Brain microvascular endothelial cell (primary cell): ENCODE data around the gene PLA2G3.

ENCODE experiments used
- DNase-seq: peaks from one replicate; pipeline ENCODE4 v3.0.0-alpha.2; 2020
- H3K27ac ChIP-seq: fragments of 250-450 bp; sonication (Bioruptor Pico); 2 replicates; pipeline ENCODE4 v1.5.1; 2020; ENCODE audit warnings: mild to moderate bottlenecking, moderate library complexity
- H3K27me3 ChIP-seq: fragments of 250-450 bp; sonication (Bioruptor Pico); replicated peaks from 2 replicates; pipeline ENCODE4 v1.5.1; 2020; ENCODE audit warnings: mild to moderate bottlenecking
- H3K36me3 ChIP-seq: fragments of 250-450 bp; sonication (Bioruptor Pico); replicated peaks from 2 replicates; pipeline ENCODE4 v1.5.1; 2020; ENCODE audit warnings: mild to moderate bottlenecking
- H3K4me3 ChIP-seq: 2 replicates; pipeline ENCODE4 v1.5.1; 2011; ENCODE audit warnings: low read depth, mild to moderate bottlenecking, control low read depth, low read length, moderate library complexity
- CTCF ChIP-seq: IDR thresholded peaks from 2 replicates; pipeline ENCODE4 v1.5.1; 2011; ENCODE audit warnings: low read depth, mild to moderate bottlenecking, moderate library complexity, low read length, control low read depth, inconsistent platforms; ENCODE audit errors: missing control alignments
- in situ Hi-C: cut with HindIII; loops from 2 replicates; pipeline ENCODE4 v1.10.0; 2017; ENCODE audit warnings: low sequenced_read_pairs, low pct_ligation_motif_present

Gene PLA2G3

GRCh38 chr22:31095637-31096249 is 44.6 kb downstream of the PLA2G3 start:
- Histone ChIP-seq H3K27ac (no peak overlapping the region), H3K36me3 (peaks cover 92% of the 10 kb centered on the region), H3K4me3 (no peak overlapping the region), H3K27me3 (no peaks in the 10 kb centered on the region)
- no peak for TF ChIP-seq CTCF
- in situ Hi-C loops = no loop called here
- no peak for DNase-seq

GRCh38 chr22:31094741-31095140 is 45.6 kb downstream of the PLA2G3 start:
- no peak overlapping the region for H3K27ac ChIP-seq
- H3K36me3 ChIP-seq = peaks cover 90% of the 10 kb centered on the region
- DNase-seq = no peak
- no peak overlapping the region for H3K4me3 ChIP-seq
- no peak for TF ChIP-seq CTCF
- H3K27me3 ChIP-seq = no peaks in the 10 kb centered on the region
- in situ Hi-C loops = no loop called here

GRCh38 chr22:31094021-31094551 is 46.2 kb downstream of the PLA2G3 start:
- Histone ChIP-seq H3K36me3 (peaks cover 89% of the 10 kb centered on the region), H3K4me3 (no peak overlapping the region), H3K27ac (no peak overlapping the region), H3K27me3 (no peaks in the 10 kb centered on the region)
- in situ Hi-C loops = no loop called here
- DNase-seq = no peak
- TF ChIP-seq CTCF = no peak

- no peak overlapping the region for H3K27ac ChIP-seq
- DNase-seq = no peak
- no peaks in the 10 kb centered on the region for H3K27me3 ChIP-seq
- in situ Hi-C loops = no loop called here
- H3K4me3 ChIP-seq = no peak overlapping the region
- TF ChIP-seq CTCF = no peak
- peaks cover 90% of the 10 kb centered on the region for H3K36me3 ChIP-seq
Observed at GRCh38 chr22:31093086-31093850, 47.0 kb downstream of the PLA2G3 start.

GRCh38 chr22:31092161-31092560 is 48.1 kb downstream of the PLA2G3 start:
- no peak for DNase-seq
- H3K36me3 ChIP-seq = peaks cover 92% of the 10 kb centered on the region

More at GRCh38 chr22:31092161-31092560, 48.1 kb downstream of the PLA2G3 start:
- in situ Hi-C loops = no loop called here
- Histone ChIP-seq H3K4me3 (no peak overlapping the region), H3K27ac (no peak overlapping the region), H3K27me3 (no peaks in the 10 kb centered on the region)
- TF ChIP-seq CTCF = no peak
